HG02938 (cell line): ENCODE results near the gene SCRG1.

Experiments
- ATAC-seq: cut with Tn5 transposase; IDR thresholded peaks from one replicate; pipeline ENCODE4 v1.9.1; 2021; ENCODE audit warnings: mild to moderate bottlenecking, moderate library complexity; ENCODE audit not compliant: unreplicated experiment

The SCRG1 gene

GRCh38 chr4:173398779-173399415 lies at the start of gene SCRG1:
TSS of gene SCRG1 (minus strand) at chr4:173399116. CDS start at chr4:173391414, 7,702 bp downstream.
- no peak for ATAC-seq

GRCh38 chr4:173448103-173448502 lies 49.2 kb upstream of the SCRG1 start:
- no peak for ATAC-seq

GRCh38 chr4:173446416-173446815 lies 47.5 kb upstream of the SCRG1 start:
- ATAC-seq: peak; percentile 92

DNA sequence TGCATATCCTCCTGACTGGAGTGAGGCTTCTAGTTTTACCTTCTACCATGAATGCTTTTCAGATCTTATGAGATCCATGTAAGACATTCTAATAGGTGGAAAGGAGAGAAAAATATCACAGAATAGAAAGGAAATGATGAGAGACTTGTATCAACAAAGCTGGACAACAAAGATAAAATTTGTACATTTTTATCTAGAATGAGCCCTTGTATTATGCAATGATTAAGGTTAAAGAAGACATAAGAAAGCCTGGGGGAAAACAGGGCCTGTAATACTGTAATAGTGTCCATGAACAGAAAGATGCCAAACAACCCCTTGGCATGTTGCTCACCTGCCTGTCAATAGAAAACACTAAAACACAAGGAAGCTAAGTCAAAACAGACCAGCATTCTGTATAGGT lies 44.2 kb upstream of the SCRG1 start:
- no peak for ATAC-seq

GRCh38 chr4:173442223-173442932 lies 43.5 kb upstream of the SCRG1 start:
- ATAC-seq: no peak

DNA sequence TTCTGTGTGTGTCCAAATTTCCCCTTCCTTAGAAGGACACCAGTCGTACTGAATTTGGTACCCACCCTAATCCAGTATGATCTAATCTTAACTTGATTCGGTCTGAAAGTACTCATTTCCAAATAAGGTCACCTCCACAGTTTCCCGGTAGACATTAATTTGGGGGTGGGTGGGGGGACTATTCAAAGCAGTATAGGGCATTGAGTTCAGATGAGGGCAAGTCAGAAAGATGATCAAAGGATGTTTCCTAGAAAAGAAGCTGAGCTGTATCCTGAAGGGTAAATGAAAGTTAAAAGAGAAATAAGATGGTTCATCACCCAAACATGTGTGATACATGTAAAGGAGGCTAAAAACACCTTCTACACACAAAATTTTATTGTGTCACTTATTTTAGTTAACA lies 42.0 kb upstream of the SCRG1 start:
- ATAC-seq: no peak

DNA sequence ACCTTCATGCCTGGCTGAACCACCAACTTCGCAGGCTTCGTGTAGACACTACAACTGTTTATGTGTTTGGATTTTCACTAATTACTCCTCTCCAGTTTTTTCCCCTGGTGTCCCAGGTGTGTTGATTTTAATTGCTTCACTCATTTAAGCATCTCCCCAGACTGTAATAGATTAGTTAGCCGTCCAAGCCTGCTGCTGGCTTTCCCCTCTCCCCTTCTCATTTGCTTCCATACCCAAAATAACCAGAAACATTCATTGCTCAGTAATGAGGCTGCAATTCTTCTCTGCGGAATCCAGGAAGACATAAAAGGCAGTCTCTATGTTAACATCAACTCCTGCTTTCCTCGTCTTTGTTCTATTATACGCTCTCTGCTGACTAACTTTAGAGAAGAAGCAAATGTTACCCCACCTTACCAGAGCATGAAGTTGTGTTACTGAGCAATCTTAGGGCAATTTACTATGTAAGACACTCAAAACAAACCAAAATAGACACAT lies 37.9 kb upstream of the SCRG1 start:
- no peak for ATAC-seq

- no peak for ATAC-seq
These were observed 37.2 kb upstream of the SCRG1 start for GRCh38 chr4:173436149-173436579.

DNA sequence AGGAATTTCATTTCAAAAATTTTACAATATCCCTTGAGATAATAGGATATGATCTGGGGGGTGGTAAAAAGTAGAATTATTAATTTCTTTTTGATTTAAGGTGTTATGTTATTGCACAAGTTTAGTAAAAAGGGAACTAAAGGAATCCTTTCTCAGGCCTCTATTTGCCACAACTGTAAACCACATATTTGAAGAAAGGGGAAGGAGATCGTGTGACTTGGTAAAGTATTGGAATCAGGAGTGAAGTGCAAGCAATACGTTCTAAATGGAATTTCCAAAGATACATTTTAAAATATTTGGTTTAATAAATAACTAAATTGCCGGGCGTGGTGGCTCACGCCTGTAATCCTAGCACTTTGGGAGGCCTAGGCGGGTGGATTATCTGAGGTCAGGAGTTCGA lies 35.3 kb upstream of the SCRG1 start:
- ATAC-seq: no peak

- no peak for ATAC-seq
These were observed 34.5 kb upstream of the SCRG1 start for GRCh38 chr4:173433447-173433846.

- ATAC-seq: no peak
These were observed 33.5 kb upstream of the SCRG1 start for GRCh38 chr4:173432430-173432829.

- no peak for ATAC-seq
These were observed 27.1 kb upstream of the SCRG1 start for GRCh38 chr4:173426064-173426463.

DNA sequence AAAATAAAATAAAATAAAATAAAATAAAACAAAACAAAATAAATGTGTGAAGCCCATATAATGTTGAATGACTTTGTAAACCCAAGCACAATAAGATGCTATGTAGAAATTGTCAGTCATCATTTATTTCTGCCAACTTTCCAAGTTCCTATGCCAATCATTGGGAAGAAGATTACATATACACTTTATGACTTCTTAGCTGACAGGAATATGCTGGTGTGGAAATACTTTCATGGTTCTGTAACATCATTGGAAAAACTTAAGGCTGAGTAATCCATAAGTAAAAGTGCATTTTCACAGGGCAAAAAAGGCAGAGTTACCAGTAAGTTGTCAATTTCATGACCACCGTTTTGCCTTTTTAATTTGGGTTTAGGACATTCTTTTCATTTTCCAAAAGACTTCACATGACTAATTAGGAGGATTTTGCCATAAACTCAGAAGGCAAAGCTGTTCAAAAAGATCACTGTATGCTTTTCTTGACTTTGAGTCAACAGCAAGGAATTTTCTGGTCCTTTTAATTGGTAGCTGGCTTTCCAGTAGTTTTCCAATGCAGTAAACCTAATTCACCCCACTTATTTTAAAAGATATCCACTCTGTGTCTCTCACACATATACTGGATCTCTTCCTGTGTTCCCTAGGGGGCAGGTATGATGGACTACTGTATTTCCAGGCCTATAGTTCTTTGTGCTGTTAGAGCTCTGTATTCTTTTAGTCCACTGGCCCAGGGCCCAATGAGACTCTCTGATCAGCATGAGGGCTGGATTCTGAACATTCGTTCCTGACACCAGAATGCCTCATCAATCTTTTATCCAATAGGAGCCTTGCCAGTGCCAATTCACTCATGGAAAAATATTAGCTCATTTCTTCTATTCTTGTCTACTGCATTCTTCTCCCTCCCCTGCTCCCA lies 26.2 kb upstream of the SCRG1 start:
- ATAC-seq: no peak

DNA sequence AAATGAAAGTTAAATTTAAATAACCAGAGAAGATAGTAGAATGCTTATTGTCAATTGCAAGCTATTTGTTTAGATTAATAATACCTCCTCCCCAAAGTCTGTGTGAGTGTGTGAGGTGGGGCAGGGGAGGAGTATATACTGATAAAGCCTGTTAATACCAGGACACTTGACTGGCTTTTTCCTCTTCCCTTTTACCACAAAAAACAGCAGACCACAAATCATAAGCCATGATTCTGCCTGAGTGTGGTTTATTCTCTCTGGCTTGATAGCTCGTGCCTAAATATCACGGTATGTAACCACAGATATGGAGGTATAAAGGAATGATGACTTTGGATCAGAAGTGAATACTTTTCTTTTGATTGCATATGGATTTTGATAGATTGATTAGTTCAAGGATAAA lies 21.9 kb upstream of the SCRG1 start:
- ATAC-seq: no peak

GRCh38 chr4:173420324-173420752 lies 21.4 kb upstream of the SCRG1 start:
- ATAC-seq: peak; percentile 41

DNA sequence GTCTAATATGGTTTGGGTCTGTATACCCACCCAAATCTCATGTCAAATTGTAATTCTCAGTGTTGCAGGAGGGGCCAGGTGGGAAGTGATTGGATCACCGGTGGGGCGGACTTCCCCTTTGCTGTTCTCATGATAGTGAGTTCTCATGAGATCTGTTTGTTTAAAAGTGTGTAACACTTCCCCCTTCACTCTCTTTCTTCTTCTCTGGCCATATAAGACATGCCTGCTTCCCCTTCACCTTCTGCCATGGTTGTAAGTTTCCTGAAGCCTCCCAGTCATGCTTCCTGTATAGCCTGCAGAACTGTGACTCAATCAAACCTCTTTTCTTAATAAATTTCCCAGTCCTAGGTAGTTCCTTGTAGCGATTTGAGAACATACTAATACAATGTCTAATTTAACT lies 19.7 kb upstream of the SCRG1 start:
- no peak for ATAC-seq

DNA sequence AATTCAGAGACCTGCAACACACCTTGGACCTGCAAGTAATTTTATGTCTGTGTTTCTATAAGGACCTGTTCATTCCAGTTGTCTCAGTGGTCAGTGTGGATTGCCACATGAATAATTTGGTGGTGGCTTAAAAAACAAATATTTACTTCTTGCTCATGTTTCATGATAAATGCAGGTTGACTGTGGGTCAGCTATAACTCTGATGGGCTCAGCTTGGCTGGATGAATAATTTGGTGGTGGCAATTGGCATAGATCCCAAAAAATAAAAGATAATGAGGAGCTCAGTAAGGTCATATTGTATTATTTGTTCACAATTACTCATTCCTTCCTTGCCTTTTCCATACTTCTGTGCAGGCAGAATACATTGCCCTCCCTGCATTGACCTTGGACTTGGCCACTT lies 18.9 kb upstream of the SCRG1 start:
- no peak for ATAC-seq

GRCh38 chr4:173415885-173416653 lies 17.2 kb upstream of the SCRG1 start:
- ATAC-seq: no peak

- no peak for ATAC-seq
These were observed 16.2 kb upstream of the SCRG1 start for GRCh38 chr4:173415092-173415491.

DNA sequence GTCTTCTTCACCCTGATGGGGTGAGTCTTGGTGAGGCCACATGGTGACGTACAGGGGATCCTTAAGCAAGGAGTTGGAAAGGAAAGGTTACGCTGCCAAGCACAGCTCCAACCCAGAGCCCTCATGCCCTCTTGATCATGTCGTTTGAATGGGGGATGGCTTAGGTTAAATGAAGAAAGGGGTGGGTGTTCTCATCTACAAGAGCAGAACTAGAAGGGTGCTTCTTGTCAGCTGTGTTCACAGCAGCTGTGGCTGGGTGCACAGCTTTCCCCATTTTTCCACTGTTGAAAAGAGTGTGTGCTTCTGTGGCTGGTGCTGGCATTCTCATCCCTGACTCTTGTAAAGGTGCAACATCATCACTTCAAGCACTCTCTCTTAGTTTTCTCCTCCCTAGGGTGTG lies 15.5 kb upstream of the SCRG1 start:
- ATAC-seq: no peak

DNA sequence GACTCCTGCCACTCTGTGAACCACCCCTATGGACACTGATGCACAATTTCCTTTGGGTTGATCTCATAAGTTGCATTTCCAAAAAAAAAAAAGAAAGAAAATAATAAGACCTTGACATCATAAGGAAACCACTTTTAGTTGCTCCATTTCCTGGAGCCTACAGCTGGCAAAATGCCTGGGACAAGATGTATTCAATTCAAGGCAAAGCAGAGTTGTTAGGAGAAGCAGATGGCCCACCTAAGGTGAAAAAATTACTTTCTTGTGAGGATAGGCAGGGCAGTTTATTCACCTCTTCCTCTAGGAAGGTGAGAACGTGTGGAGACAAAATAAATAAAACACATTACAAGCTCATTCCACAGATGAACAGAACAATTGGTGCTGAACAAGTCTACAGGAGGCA lies 14.1 kb upstream of the SCRG1 start:
- no peak for ATAC-seq
